Right lung (tissue), 5 donors: ENCODE data around the gene EXOC5. TPM values are rescaled to one million over a fixed set of nuclear protein-coding genes. Genes with fewer than 3 reads are reported as not detected.

Experiments used
- DNase-seq, 2 donors: peaks; one replicate each; pipeline ENCODE4 v3.0.0-alpha.2; 2013
- polyA plus RNA-seq, 5 donors: library from polyadenylated mRNA; unstranded; fragments of 120-200 nt; gene quantifications; one replicate each; pipeline versions ENCODE4 v1.2.1 to v1.2.3, GENCODE V29; 2013; ENCODE audit warnings: inconsistent platforms in 1 of 5, low replicate concordance in 1 of 5; ENCODE audit not compliant: insufficient read length in 5 of 5, insufficient read depth in 1 of 5

EXOC5 gene
- polyA plus RNA-seq, 5 donors = 50.1 to 102 (median 76.5) TPM

- no peak for DNase-seq
Observed at GRCh38 chr14:57171363-57171762, 97.3 kb downstream of the EXOC5 start.

DNA sequence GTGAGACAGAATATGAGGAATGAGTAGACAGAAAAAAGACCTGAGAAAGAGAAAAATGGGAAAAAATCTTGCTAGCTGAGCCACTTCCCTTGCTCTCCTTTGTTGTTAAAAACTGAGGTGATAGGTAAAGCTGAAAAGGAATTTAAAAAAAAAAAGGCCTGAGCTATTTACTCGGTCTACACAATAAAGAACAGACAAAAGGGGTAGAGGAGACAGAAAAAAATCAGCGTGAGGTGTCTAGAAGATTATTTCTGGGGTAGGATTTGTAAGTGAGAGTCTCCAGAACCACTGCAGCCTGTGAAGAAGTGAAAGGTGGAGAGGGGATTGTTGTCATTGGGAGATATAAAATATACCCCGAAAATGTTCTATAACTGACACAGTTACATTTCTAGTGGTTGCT, 98.8 kb downstream of the EXOC5 start:
- no peak for DNase-seq

GRCh38 chr14:57168138-57168679, 100.5 kb downstream of the EXOC5 start:
- no peak for DNase-seq

DNA sequence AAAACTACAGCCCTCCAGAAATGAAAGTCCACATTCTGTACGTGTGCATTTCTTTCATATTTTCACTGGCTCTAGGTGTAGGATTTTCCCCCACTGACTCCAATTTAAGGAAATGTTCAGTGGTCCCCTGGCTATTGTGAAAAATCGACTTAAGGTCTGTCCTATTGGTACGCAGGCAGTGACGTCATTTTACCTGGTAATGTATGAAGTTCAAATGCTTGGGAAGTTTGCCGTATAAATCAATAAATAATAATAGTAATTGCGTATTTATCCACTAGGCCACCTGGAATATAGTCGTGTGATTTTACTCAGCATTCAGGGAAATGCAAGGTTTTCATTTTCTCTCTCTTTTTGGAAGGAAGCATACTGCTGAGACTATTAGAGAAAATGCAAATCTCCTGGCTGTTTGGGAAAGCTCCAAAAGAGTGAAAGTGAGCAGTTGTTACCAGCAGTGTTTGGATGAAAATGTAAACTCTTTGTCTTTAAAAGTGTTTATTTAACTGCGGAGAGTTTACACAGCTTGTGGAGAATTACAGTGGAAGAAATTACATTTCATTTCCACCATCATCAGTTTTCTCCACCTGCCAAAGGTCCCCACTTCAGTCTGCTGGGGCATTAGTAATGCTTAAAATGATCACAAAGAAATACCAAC, 107.0 kb downstream of the EXOC5 start:
- no peak for DNase-seq

- DNase-seq = no peak
Observed at GRCh38 chr14:57160333-57160732, 108.4 kb downstream of the EXOC5 start.

GRCh38 chr14:57153286-57153685, 115.4 kb downstream of the EXOC5 start:
- no peak for DNase-seq

Other genes with a start within 250 kb of the EXOC5 start
- gene AP5M1, start 66 bp upstream of the EXOC5 start, polyA plus RNA-seq = 10 to 100 TPM; 32.0 to 62.4 (median 47.5) TPM
- gene NAA30, start 121.7 kb upstream of the EXOC5 start, polyA plus RNA-seq = 10 to 100 TPM; 17.6 to 29.7 (median 23.8) TPM
- gene CCDC198, start 225.0 kb upstream of the EXOC5 start, polyA plus RNA-seq = 10 to 100 TPM; 32.6 to 78.3 (median 48.7) TPM